Activated CD8-positive, alpha-beta T cell treated with anti-CD3 and anti-CD28 coated beads for 36 hours (primary cell): ENCODE results near the gene ZNF672. TPM values are rescaled to one million over a fixed set of nuclear protein-coding genes. Genes with fewer than 3 reads are reported as not detected.
A peak's percentile ranks its signal among the peaks of the same experiment; 100 is the strongest.

ENCODE experiments used
- ATAC-seq: fragments of 200-7000 bp; cut with Tn5 transposase; one replicate; pipeline ENCODE4 v1.10.0; 2021; ENCODE audit warnings: mild to moderate bottlenecking, moderate library complexity
- CTCF ChIA-PET: fragments of 350-600 bp; sonication (Branson Sonifier 250); formaldehyde crosslinking; loops from one replicate; lab custom pipeline; 2021; ENCODE audit warnings: antibody characterized with exemption; lab: Charles Lee
- POLR2A ChIA-PET: fragments of 350-600 bp; sonication (Branson Sonifier 250); formaldehyde crosslinking; loops from one replicate; lab custom pipeline; 2021; ENCODE audit warnings: antibody characterized with exemption; lab: Charles Lee
- DNase-seq: peaks from one replicate; pipeline ENCODE4 v3.0.0-alpha.2; 2020
- H3K27ac Mint-ChIP-seq: one replicate; pipeline ENCODE4 v1.8.0; 2021; ENCODE audit warnings: mild to moderate bottlenecking, mixed read lengths
- H3K27me3 Mint-ChIP-seq: one replicate; pipeline ENCODE4 v1.8.0; 2021; ENCODE audit warnings: mixed read lengths
- H3K36me3 Mint-ChIP-seq: one replicate; pipeline ENCODE4 v1.8.0; 2021; ENCODE audit warnings: low read depth, mixed read lengths
- H3K4me1 Mint-ChIP-seq: one replicate; pipeline ENCODE4 v1.8.0; 2021; ENCODE audit warnings: low read depth, mixed read lengths
- H3K4me3 Mint-ChIP-seq: one replicate; pipeline ENCODE4 v1.8.0; 2021; ENCODE audit warnings: mild to moderate bottlenecking, moderate library complexity, mixed read lengths
- H3K9me3 Mint-ChIP-seq: one replicate; pipeline ENCODE4 v1.8.0; 2021; ENCODE audit warnings: mixed read lengths
- intact Hi-C: fragments of 100-400 bp; cut with micrococcal nuclease; formaldehyde crosslinking; loops from one replicate; pipeline ENCODE4 v1.10.0; 2022
- total RNA-seq, 2 experiments: library from RNA; stranded (reverse); gene quantifications; one replicate each; pipeline ENCODE4 v1.2.3, GENCODE V29; 2021
- TF ChIP-seq, protein P1 (sequence below): fragments of 200-600 bp; IDR thresholded peaks from one replicate; pipeline ENCODE4 v1.8.0; 2022; ENCODE audit warnings: antibody characterized with exemption, mild to moderate bottlenecking

ZNF672 gene
- total RNA-seq, 2 experiments from 2014 or later: 43.8 to 45.1 TPM

DNA sequence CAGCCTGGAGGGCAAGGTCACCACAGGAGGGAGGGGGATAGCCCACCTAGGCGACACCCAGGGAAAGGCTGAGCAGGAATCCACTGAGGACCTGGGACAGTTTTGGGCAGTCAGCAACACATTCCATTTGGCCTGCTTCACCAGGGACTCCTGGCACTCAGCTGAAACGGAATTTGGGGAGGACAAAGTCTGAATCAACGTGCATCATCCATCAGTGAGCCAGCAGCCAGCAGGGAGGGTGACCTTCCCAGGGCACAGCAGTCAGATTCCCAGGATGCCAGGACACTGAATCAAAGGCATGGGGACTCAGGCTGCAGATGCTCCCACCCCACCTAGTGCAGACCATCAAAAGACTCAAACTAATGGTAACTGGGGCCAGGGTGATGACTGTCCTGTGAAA, 16.9 kb upstream of the ZNF672 start:
- Mint-ChIP-seq H3K4me3 (no peak overlapping the region), H3K36me3 (peaks cover 24% of the 10 kb centered on the region), H3K9me3 (no peaks in the 10 kb centered on the region), H3K4me1 (peaks cover 74% of the 10 kb centered on the region), H3K27ac (no peak overlapping the region), H3K27me3 (no peaks in the 10 kb centered on the region)
- no peak for ATAC-seq
- TF ChIP-seq, protein P1, sequence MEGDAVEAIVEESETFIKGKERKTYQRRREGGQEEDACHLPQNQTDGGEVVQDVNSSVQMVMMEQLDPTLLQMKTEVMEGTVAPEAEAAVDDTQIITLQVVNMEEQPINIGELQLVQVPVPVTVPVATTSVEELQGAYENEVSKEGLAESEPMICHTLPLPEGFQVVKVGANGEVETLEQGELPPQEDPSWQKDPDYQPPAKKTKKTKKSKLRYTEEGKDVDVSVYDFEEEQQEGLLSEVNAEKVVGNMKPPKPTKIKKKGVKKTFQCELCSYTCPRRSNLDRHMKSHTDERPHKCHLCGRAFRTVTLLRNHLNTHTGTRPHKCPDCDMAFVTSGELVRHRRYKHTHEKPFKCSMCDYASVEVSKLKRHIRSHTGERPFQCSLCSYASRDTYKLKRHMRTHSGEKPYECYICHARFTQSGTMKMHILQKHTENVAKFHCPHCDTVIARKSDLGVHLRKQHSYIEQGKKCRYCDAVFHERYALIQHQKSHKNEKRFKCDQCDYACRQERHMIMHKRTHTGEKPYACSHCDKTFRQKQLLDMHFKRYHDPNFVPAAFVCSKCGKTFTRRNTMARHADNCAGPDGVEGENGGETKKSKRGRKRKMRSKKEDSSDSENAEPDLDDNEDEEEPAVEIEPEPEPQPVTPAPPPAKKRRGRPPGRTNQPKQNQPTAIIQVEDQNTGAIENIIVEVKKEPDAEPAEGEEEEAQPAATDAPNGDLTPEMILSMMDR: no peak
- intact Hi-C loops: no loop called here
- no peak for DNase-seq
- ChIA-PET CTCF (no interaction called here), POLR2A (no interaction called here)

- Mint-ChIP-seq H3K9me3 (no peaks in the 10 kb centered on the region), H3K4me1 (peaks cover 72% of the 10 kb centered on the region), H3K27me3 (no peaks in the 10 kb centered on the region), H3K27ac (no peak overlapping the region), H3K4me3 (no peak overlapping the region), H3K36me3 (peaks cover 24% of the 10 kb centered on the region)
- DNase-seq: no peak
- ATAC-seq: no peak
- ChIA-PET CTCF (no interaction called here), POLR2A (no interaction called here)
- TF ChIP-seq, protein P1: no peak
- intact Hi-C loops: no loop called here
Measured at GRCh38 chr1:248821641-248822040, 16.4 kb upstream of the ZNF672 start.

DNA sequence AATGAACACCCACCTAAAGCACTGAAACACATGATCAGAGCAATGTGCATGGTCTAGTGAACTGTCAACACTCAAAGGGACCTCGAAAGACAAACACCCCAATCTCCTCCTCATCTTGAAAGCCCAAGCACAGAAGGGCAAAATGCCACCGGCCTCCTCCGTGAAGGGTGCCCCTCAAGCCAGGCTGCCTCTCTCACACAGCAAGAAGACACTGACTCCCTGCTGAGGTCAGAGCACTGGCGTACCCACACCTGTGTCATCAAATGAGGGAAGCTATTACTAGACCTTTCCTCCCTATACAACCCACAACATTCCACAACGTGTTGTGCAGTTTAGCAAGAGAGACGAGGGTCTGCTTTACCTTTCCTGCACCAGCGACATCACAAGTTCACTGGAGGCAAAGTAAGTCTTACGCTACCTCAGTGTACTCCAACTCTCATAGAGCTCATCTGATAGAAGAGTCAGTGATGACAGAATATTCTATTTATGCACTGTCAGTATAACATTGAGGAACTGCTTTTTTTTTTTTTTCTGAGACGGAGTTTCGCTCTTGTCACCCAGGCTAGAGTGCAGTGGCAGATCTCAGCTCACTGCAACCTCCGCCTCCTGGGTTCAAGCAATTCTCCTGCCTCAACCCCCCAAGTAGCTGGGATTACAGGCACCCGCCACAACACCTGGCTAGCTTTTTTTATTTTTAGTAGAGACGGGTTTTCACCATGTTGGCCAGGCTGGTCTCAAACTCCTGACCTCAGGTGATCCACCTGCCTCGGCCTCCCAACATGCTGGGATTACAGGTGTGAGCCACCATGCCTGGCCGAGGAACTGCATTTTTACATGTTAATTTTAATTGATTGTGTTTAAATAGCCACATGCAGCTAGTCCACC, 15.6 kb upstream of the ZNF672 start:
- TF ChIP-seq, protein P1: no peak
- Mint-ChIP-seq H3K27ac (no peak overlapping the region), H3K9me3 (no peaks in the 10 kb centered on the region), H3K4me1 (peaks cover 73% of the 10 kb centered on the region), H3K4me3 (no peak overlapping the region), H3K36me3 (peaks cover 24% of the 10 kb centered on the region), H3K27me3 (no peaks in the 10 kb centered on the region)
- POLR2A ChIA-PET: interaction anchor here (0.8 kb wide), 1 partner anchor 31 kb away, joined by 3 read pairs; no protein-coding TSS in a partner anchor
- CTCF ChIA-PET: no interaction called here
- no peak for DNase-seq
- intact Hi-C loops: no loop called here
- no peak for ATAC-seq

DNA sequence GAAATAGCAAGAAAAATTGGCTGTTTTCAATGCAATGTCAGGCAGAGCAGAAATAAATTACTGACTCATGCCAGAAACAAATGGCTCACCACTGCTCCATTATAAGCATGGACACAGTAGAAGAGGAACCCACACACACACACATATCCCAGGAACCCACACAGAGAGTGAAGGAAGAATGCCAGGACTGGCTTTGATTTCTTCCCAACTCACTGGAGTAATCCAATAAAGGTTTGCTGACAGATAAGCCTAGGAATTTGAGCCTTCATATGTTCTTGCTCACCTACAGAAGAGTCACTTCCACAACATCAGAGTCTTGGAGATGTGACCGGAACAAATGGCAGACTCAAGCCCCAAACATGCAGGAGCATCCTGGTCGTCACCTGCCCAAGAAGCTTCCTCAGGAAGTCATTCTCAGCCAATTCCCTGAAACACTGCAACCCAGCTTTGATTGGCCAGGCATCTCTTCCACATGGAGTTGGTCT, 14.5 kb upstream of the ZNF672 start:
- Mint-ChIP-seq H3K9me3 (no peaks in the 10 kb centered on the region), H3K4me3 (peak overlapping the region; percentile 5), H3K36me3 (peaks cover 22% of the 10 kb centered on the region), H3K27me3 (no peaks in the 10 kb centered on the region), H3K4me1 (peaks cover 66% of the 10 kb centered on the region), H3K27ac (no peak overlapping the region)
- DNase-seq (no peak), ATAC-seq (no peak)
- ChIA-PET POLR2A (no interaction called here), CTCF (no interaction called here)
- intact Hi-C loops: no loop called here
- TF ChIP-seq, protein P1: no peak

DNA sequence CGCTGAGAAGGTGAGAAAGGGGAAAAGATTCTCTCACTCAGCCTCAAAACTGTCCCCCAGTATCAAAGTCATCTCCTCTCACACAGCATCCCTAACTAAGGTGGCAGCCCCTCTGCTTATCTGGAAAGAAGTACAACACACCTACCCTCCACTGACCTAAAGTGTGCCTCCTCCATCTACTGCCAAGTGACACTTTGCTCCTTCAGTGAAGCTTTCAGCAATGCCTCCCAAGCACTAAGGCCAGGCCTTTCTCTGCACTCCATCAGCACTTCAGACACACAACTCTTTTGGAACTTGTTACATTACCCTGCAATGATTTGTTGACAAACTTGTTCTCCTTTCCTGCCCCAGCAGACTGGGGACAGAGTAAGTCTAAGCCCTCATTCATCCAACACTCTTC, 13.7 kb upstream of the ZNF672 start:
- Mint-ChIP-seq H3K9me3 (no peaks in the 10 kb centered on the region), H3K36me3 (peaks cover 18% of the 10 kb centered on the region), H3K27ac (peak overlapping the region; percentile 58), H3K4me1 (peaks cover 59% of the 10 kb centered on the region), H3K27me3 (no peaks in the 10 kb centered on the region), H3K4me3 (peak overlapping the region; percentile 83)
- TF ChIP-seq, protein P1: no peak
- ChIA-PET CTCF (interaction anchor here (0.7 to 3.8 kb wide), 3 partner anchors 15 to 201 kb away, joined by 3 to 13 read pairs (median 4); no protein-coding TSS in a partner anchor), POLR2A (no interaction called here)
- no peak for ATAC-seq
- DNase-seq: no peak
- intact Hi-C loops: no loop called here
